ENCODE measurements around the gene RFLNA. TPM values are rescaled to one million over a fixed set of nuclear protein-coding genes. Genes with fewer than 3 reads are reported as not detected.
A peak's percentile ranks its signal among the peaks of the same experiment; 100 is the strongest.

RFLNA gene
- total RNA-seq (8.7 TPM), polyA plus RNA-seq (ENCODE audit: insufficient read depth in 1 of 8, insufficient read length in 8 of 8, low replicate concordance in 1 of 8) (10 to 100 TPM in 2 of 8 donors, 1 to 10 TPM in 6; 3.3 to 11.1 (median 7.4) TPM)
- long read RNA-seq, donor 1, partial matches to known transcripts = 0 of 1 reads
- long read RNA-seq, donor 1, other reads (novel, unspliced or antisense) = 0 of 1 reads
- long read RNA-seq, donor 2 = 0 reads
- long read RNA-seq, donor 3, partial matches to known transcripts = 0 of 2 reads
- long read RNA-seq, donor 3, other reads (novel, unspliced or antisense) = 0 of 2 reads
- long read RNA-seq, donor 4, partial matches to known transcripts = 0 of 1 reads
- long read RNA-seq, donor 4, other reads (novel, unspliced or antisense) = 0 of 1 reads
- long read RNA-seq, donor 5, transcript RFLNA-205 (3 exons, 2,354 nt) = major isoform, 9 of 9 reads
- long read RNA-seq, donor 5, partial matches to known transcripts = 0 of 9 reads
- long read RNA-seq, donor 5, other reads (novel, unspliced or antisense) = 0 of 9 reads
- long read RNA-seq, donor 6, partial matches to known transcripts = 0 of 4 reads
- long read RNA-seq, donor 6, other reads (novel, unspliced or antisense) = 0 of 4 reads
- long read RNA-seq, donor 7, partial matches to known transcripts = 0 of 3 reads
- long read RNA-seq, donor 7, other reads (novel, unspliced or antisense) = 0 of 3 reads
- long read RNA-seq, donor 8 = 0 reads
- long read RNA-seq, donor 9, partial matches to known transcripts = 0 of 2 reads
- long read RNA-seq, donor 9, other reads (novel, unspliced or antisense) = 0 of 2 reads
- long read RNA-seq, donor 10, partial matches to known transcripts = 7 of 9 reads
- long read RNA-seq, donor 10, other reads (novel, unspliced or antisense) = 0 of 9 reads
- long read RNA-seq, donor 11, partial matches to known transcripts = 0 of 4 reads
- long read RNA-seq, donor 11, other reads (novel, unspliced or antisense) = 0 of 4 reads

GRCh38 chr12:124294780-124295341 lies at the start of gene RFLNA:
RFLNA (plus strand) TSS chr12:124295093; CDS start chr12:124295430, 337 bp downstream.
- Histone ChIP-seq H3K4me1 (ENCODE audit: control insufficient read depth, insufficient read depth, low read length) (peaks cover 19% of the 10 kb centered on the region), H3K27ac (ENCODE audit: low read length) (no peak within 1 kb of the TSS), H3K4me3 (ENCODE audit: low read length) (peak within 1 kb of the TSS; percentile 49), H3K36me3 (ENCODE audit: control insufficient read depth, insufficient read depth, low read length) (no peaks in the 10 kb centered on the region), H3K27me3 (ENCODE audit: control insufficient read depth, insufficient read depth, low read length) (peaks cover 26% of the 10 kb centered on the region), H3K9me3 (replicated peaks; ENCODE audit: control insufficient read depth, low read depth, low read length) (no peaks in the 10 kb centered on the region)
- under 1% methylated on average over 65 of the region's 66 CpGs for WGBS (ENCODE audit: insufficient coverage)
- peak; percentile 60 for DNase-seq

GRCh38 chr12:124247331-124247730 lies 47.6 kb upstream of the RFLNA start:
- H3K9me3 ChIP-seq (replicated peaks; ENCODE audit: control insufficient read depth, low read depth, low read length) = peaks cover 15% of the 10 kb centered on the region

GRCh38 chr12:124248941-124249825 lies 45.7 kb upstream of the RFLNA start:
- DNase-seq = peak; percentile 38
- WGBS (ENCODE audit: insufficient coverage) = 30% methylated on average over 10 of the region's 20 CpGs
- H3K27me3 ChIP-seq (ENCODE audit: control insufficient read depth, insufficient read depth, low read length) = peaks cover 2% of the 10 kb centered on the region
- peaks cover 5% of the 10 kb centered on the region for H3K4me1 ChIP-seq (ENCODE audit: control insufficient read depth, insufficient read depth, low read length)
- H3K9me3 ChIP-seq (replicated peaks; ENCODE audit: control insufficient read depth, low read depth, low read length) = peaks cover 15% of the 10 kb centered on the region
- no peaks in the 10 kb centered on the region for H3K36me3 ChIP-seq (ENCODE audit: control insufficient read depth, insufficient read depth, low read length)
- H3K27ac ChIP-seq (ENCODE audit: low read length) = no peak overlapping the region
- H3K4me3 ChIP-seq (ENCODE audit: low read length) = no peak overlapping the region

More at GRCh38 chr12:124247331-124247730, 47.6 kb upstream of the RFLNA start:
- H3K4me3 ChIP-seq (ENCODE audit: low read length) = no peak overlapping the region
- DNase-seq = no peak
- WGBS (ENCODE audit: insufficient coverage) = 67% methylated on average over 1 of the region's 2 CpGs
- no peaks in the 10 kb centered on the region for H3K36me3 ChIP-seq (ENCODE audit: control insufficient read depth, insufficient read depth, low read length)
- no peak overlapping the region for H3K27ac ChIP-seq (ENCODE audit: low read length)
- peaks cover 8% of the 10 kb centered on the region for H3K4me1 ChIP-seq (ENCODE audit: control insufficient read depth, insufficient read depth, low read length)
- H3K27me3 ChIP-seq (ENCODE audit: control insufficient read depth, insufficient read depth, low read length) = peaks cover 7% of the 10 kb centered on the region

GRCh38 chr12:124251186-124251585 lies 43.7 kb upstream of the RFLNA start:
- Histone ChIP-seq H3K4me1 (ENCODE audit: control insufficient read depth, insufficient read depth, low read length) (peaks cover 10% of the 10 kb centered on the region), H3K4me3 (ENCODE audit: low read length) (no peak overlapping the region), H3K9me3 (replicated peaks; ENCODE audit: control insufficient read depth, low read depth, low read length) (peaks cover 11% of the 10 kb centered on the region), H3K27me3 (ENCODE audit: control insufficient read depth, insufficient read depth, low read length) (peaks cover 6% of the 10 kb centered on the region), H3K27ac (ENCODE audit: low read length) (no peak overlapping the region), H3K36me3 (ENCODE audit: control insufficient read depth, insufficient read depth, low read length) (no peaks in the 10 kb centered on the region)
- no CpG with 5 or more reads among the region's 7 CpGs for WGBS (ENCODE audit: insufficient coverage)
- no peak for DNase-seq

GRCh38 chr12:124252964-124253363 lies 41.9 kb upstream of the RFLNA start:
- DNase-seq = no peak
- no CpG with 5 or more reads among the region's 6 CpGs for WGBS (ENCODE audit: insufficient coverage)
- no peaks in the 10 kb centered on the region for H3K36me3 ChIP-seq (ENCODE audit: control insufficient read depth, insufficient read depth, low read length)
- no peak overlapping the region for H3K4me3 ChIP-seq (ENCODE audit: low read length)
- H3K9me3 ChIP-seq (replicated peaks; ENCODE audit: control insufficient read depth, low read depth, low read length) = no peaks in the 10 kb centered on the region
- peaks cover 6% of the 10 kb centered on the region for H3K27me3 ChIP-seq (ENCODE audit: control insufficient read depth, insufficient read depth, low read length)
- H3K27ac ChIP-seq (ENCODE audit: low read length) = no peak overlapping the region
- H3K4me1 ChIP-seq (ENCODE audit: control insufficient read depth, insufficient read depth, low read length) = peaks cover 10% of the 10 kb centered on the region

- H3K4me1 ChIP-seq (ENCODE audit: control insufficient read depth, insufficient read depth, low read length) = peaks cover 8% of the 10 kb centered on the region
- no peak overlapping the region for H3K27ac ChIP-seq (ENCODE audit: low read length)
- H3K27me3 ChIP-seq (ENCODE audit: control insufficient read depth, insufficient read depth, low read length) = peaks cover 6% of the 10 kb centered on the region
- no peaks in the 10 kb centered on the region for H3K36me3 ChIP-seq (ENCODE audit: control insufficient read depth, insufficient read depth, low read length)
- 67% methylated on average over 10 of the region's 10 CpGs for WGBS (ENCODE audit: insufficient coverage)
- H3K4me3 ChIP-seq (ENCODE audit: low read length) = no peak overlapping the region
- no peaks in the 10 kb centered on the region for H3K9me3 ChIP-seq (replicated peaks; ENCODE audit: control insufficient read depth, low read depth, low read length)
- no peak for DNase-seq
Observed at GRCh38 chr12:124254126-124254525, 40.8 kb upstream of the RFLNA start.

- H3K4me1 ChIP-seq (ENCODE audit: control insufficient read depth, insufficient read depth, low read length) = peaks cover 6% of the 10 kb centered on the region
- no peak for DNase-seq
- H3K4me3 ChIP-seq (ENCODE audit: low read length) = no peak overlapping the region
- H3K27me3 ChIP-seq (ENCODE audit: control insufficient read depth, insufficient read depth, low read length) = peaks cover 6% of the 10 kb centered on the region
- WGBS (ENCODE audit: insufficient coverage) = 37% methylated on average over 12 of the region's 23 CpGs
- no peaks in the 10 kb centered on the region for H3K9me3 ChIP-seq (replicated peaks; ENCODE audit: control insufficient read depth, low read depth, low read length)
- no peak overlapping the region for H3K27ac ChIP-seq (ENCODE audit: low read length)
- H3K36me3 ChIP-seq (ENCODE audit: control insufficient read depth, insufficient read depth, low read length) = no peaks in the 10 kb centered on the region
Observed at GRCh38 chr12:124259154-124260066, 35.5 kb upstream of the RFLNA start.

- Histone ChIP-seq H3K4me1 (ENCODE audit: control insufficient read depth, insufficient read depth, low read length) (peaks cover 2% of the 10 kb centered on the region), H3K9me3 (replicated peaks; ENCODE audit: control insufficient read depth, low read depth, low read length) (no peaks in the 10 kb centered on the region), H3K36me3 (ENCODE audit: control insufficient read depth, insufficient read depth, low read length) (no peaks in the 10 kb centered on the region), H3K4me3 (ENCODE audit: low read length) (no peak overlapping the region), H3K27me3 (ENCODE audit: control insufficient read depth, insufficient read depth, low read length) (peaks cover 2% of the 10 kb centered on the region), H3K27ac (ENCODE audit: low read length) (no peak overlapping the region)
- WGBS (ENCODE audit: insufficient coverage) = 79% methylated on average over 8 of the region's 12 CpGs
- DNase-seq = no peak
Observed at GRCh38 chr12:124261885-124262284, 33.0 kb upstream of the RFLNA start.
